Measurements from ENCODE around the gene TAOK2. TPM values are rescaled to one million over a fixed set of nuclear protein-coding genes. Genes with fewer than 3 reads are reported as not detected.

TAOK2 gene
- total and polyA plus RNA-seq, 5 donors from 2014 or later, result 2.1 to 30.0 (median 3.0) TPM

DNA sequence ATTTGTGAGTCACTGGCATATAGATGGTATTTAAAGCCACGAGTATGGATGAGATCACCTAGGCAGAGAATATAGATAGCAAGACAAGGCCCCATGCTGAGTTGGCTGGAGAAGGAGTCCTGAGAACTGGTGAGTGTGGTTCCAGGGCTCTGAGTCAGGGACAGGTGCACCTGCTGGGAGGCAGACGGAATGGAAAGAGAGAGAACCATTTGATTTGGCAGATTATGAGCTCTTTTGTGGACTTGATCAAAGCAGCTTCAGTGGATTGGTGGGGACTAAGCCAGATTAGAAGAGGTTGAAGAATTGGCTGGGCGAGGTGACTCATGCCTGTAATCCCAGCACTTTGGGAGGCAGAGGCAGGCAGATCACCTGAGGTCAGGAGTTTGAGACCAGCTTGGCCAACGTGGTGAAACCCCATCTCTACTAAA lies 45.1 kb downstream of the TAOK2 start:
- ATAC-seq (ENCODE audit: low read depth in 2 of 2), result no peak
- H3K27me3 Mint-ChIP-seq, result peaks cover 30% of the 10 kb centered on the region
- no peak overlapping the region for H3K27ac ChIP-seq (ENCODE audit: insufficient read depth, low read length, poor library complexity, severe bottlenecking)
- H3K27me3 ChIP-seq (ENCODE audit: control insufficient read depth, insufficient read depth, low read length), result no peaks in the 10 kb centered on the region
- peaks cover 12% of the 10 kb centered on the region for H3K4me1 ChIP-seq (ENCODE audit: control insufficient read depth, insufficient read depth, low read length, poor library complexity, severe bottlenecking)
- peaks cover 0 to 2% (median 0%) of the 10 kb centered on the region in 7 donors for H3K9me3 Mint-ChIP-seq
- no peak for DNase-seq
- no peaks in the 10 kb centered on the region for H3K9me3 ChIP-seq (ENCODE audit: control insufficient read depth in 2 of 2, low read length in 2 of 2)
- peak overlapping the region in 1 of 4 donors; percentile 1 for H3K4me3 Mint-ChIP-seq
- no peak overlapping the region for H3K4me3 ChIP-seq (ENCODE audit: low read depth, low read length)
- no peak overlapping the region for H3K27ac Mint-ChIP-seq
- H3K36me3 Mint-ChIP-seq, result no peaks in the 10 kb centered on the region
- peaks cover 0 to 17% (median 6%) of the 10 kb centered on the region in 4 donors for H3K4me1 Mint-ChIP-seq
- H3K36me3 ChIP-seq (ENCODE audit: control insufficient read depth, insufficient read depth, low read length), result no peaks in the 10 kb centered on the region

DNA sequence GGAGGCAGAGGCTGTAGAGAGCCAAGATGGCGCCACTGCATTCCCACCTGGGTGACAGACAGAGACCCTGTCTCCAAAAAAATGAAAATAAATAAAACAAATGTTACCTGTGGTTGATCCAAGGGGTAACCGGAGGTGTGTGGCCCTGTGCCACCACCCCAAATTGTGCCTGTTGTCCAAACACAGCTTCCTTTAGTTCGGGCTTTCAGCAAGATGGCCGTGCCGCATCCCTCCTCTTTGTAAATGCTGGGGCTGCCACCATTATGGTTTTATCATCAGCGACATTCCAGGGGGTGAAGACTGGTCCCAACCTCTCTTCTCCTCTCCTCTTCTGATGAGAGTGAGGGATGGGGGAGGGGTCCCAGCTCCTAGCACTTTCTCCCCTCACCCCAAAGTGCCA lies 49.2 kb downstream of the TAOK2 start, which contains the start of gene C16orf92:
TSS of gene C16orf92 (plus strand) at position 312 of the 400 bp plus-strand sequence. CDS start 143 bp downstream, outside the sequence.
- Histone ChIP-seq H3K27ac (ENCODE audit: insufficient read depth, low read length, poor library complexity, severe bottlenecking) (no peak within 1 kb of the TSS), H3K27me3 (ENCODE audit: control insufficient read depth, insufficient read depth, low read length) (no peaks in the 10 kb centered on the region)
- peak within 1 kb of the TSS in 2 of 4 donors; percentile 56 to 57 for H3K4me3 Mint-ChIP-seq

GRCh38 chr16:30023586-30023985 lies 49.9 kb downstream of the TAOK2 start:
- peaks cover 50% of the 10 kb centered on the region for H3K27me3 Mint-ChIP-seq

More for the DNA sequence above, 49.2 kb downstream of the TAOK2 start, which contains the start of gene C16orf92:
- Histone ChIP-seq H3K36me3 (ENCODE audit: control insufficient read depth, insufficient read depth, low read length) (no peaks in the 10 kb centered on the region), H3K9me3 (ENCODE audit: control insufficient read depth in 2 of 2, low read length in 2 of 2) (no peaks in the 10 kb centered on the region), H3K4me1 (ENCODE audit: control insufficient read depth, insufficient read depth, low read length, poor library complexity, severe bottlenecking) (peaks cover 12% of the 10 kb centered on the region), H3K4me3 (ENCODE audit: low read depth, low read length) (no peak within 1 kb of the TSS)
- DNase-seq (no peak), ATAC-seq (ENCODE audit: low read depth in 2 of 2) (no peak)
- H3K27ac Mint-ChIP-seq, result no peak within 1 kb of the TSS
- peaks cover 0 to 18% (median 8%) of the 10 kb centered on the region in 4 donors for H3K4me1 Mint-ChIP-seq
- peaks cover 0 to 2% (median 0%) of the 10 kb centered on the region in 7 donors for H3K9me3 Mint-ChIP-seq
- peaks cover 45% of the 10 kb centered on the region for H3K27me3 Mint-ChIP-seq
- H3K36me3 Mint-ChIP-seq, result no peaks in the 10 kb centered on the region

DNA sequence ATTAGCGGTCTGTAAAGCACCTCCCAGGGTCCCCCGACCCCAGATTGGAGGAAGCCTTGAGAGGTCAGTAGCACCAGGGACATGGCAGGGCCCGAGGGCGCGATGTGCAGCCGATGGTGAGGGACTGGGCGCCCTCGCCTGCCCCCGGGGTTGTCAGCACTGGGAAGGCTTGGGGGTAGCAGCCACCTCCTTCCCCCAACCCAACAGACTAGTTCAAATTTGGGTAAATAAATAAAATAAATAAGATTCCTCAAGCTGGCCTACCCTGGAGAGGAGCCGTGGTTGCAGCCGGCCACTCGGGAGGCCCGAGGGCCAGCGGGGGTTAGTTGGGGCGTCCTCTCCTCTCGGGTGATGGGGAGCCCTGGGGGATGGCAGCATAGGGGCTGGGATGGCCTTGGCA lies 50.8 kb downstream of the TAOK2 start:
- Mint-ChIP-seq H3K4me1 (peaks cover 0 to 15% (median 8%) of the 10 kb centered on the region in 4 donors), H3K27ac (no peak overlapping the region), H3K36me3 (no peaks in the 10 kb centered on the region), H3K27me3 (peaks cover 53% of the 10 kb centered on the region), H3K4me3 (peak overlapping the region in 1 of 4 donors; percentile 56), H3K9me3 (peaks cover 0 to 1% (median 0%) of the 10 kb centered on the region in 7 donors)
- Histone ChIP-seq H3K4me1 (ENCODE audit: control insufficient read depth, insufficient read depth, low read length, poor library complexity, severe bottlenecking) (peaks cover 12% of the 10 kb centered on the region), H3K4me3 (ENCODE audit: low read depth, low read length) (no peak overlapping the region), H3K9me3 (ENCODE audit: control insufficient read depth in 2 of 2, low read length in 2 of 2) (no peaks in the 10 kb centered on the region), H3K27ac (ENCODE audit: insufficient read depth, low read length, poor library complexity, severe bottlenecking) (no peak overlapping the region), H3K27me3 (ENCODE audit: control insufficient read depth, insufficient read depth, low read length) (no peaks in the 10 kb centered on the region), H3K36me3 (ENCODE audit: control insufficient read depth, insufficient read depth, low read length) (no peaks in the 10 kb centered on the region)
- DNase-seq (no peak), ATAC-seq (ENCODE audit: low read depth in 2 of 2) (no peak)

More at GRCh38 chr16:30023586-30023985, 49.9 kb downstream of the TAOK2 start:
- Histone ChIP-seq H3K27me3 (ENCODE audit: control insufficient read depth, insufficient read depth, low read length) (no peaks in the 10 kb centered on the region), H3K4me1 (ENCODE audit: control insufficient read depth, insufficient read depth, low read length, poor library complexity, severe bottlenecking) (peaks cover 12% of the 10 kb centered on the region), H3K36me3 (ENCODE audit: control insufficient read depth, insufficient read depth, low read length) (no peaks in the 10 kb centered on the region), H3K9me3 (ENCODE audit: control insufficient read depth in 2 of 2, low read length in 2 of 2) (no peaks in the 10 kb centered on the region), H3K27ac (ENCODE audit: insufficient read depth, low read length, poor library complexity, severe bottlenecking) (no peak overlapping the region), H3K4me3 (ENCODE audit: low read depth, low read length) (no peak overlapping the region)
- DNase-seq (no peak), ATAC-seq (ENCODE audit: low read depth in 2 of 2) (no peak)
- H3K4me3 Mint-ChIP-seq, result peak overlapping the region in 1 of 4 donors; percentile 57
- no peaks in the 10 kb centered on the region for H3K36me3 Mint-ChIP-seq
- H3K4me1 Mint-ChIP-seq, result peaks cover 0 to 17% (median 8%) of the 10 kb centered on the region in 4 donors
- H3K9me3 Mint-ChIP-seq, result peaks cover 0 to 2% (median 0%) of the 10 kb centered on the region in 7 donors
- no peak overlapping the region for H3K27ac Mint-ChIP-seq

- no peaks in the 10 kb centered on the region for H3K36me3 Mint-ChIP-seq
- no peaks in the 10 kb centered on the region for H3K27me3 ChIP-seq (ENCODE audit: control insufficient read depth, insufficient read depth, low read length)
- no peaks in the 10 kb centered on the region for H3K36me3 ChIP-seq (ENCODE audit: control insufficient read depth, insufficient read depth, low read length)
- H3K4me3 Mint-ChIP-seq, result no peak overlapping the region
- no peak overlapping the region for H3K27ac Mint-ChIP-seq
- no peaks in the 10 kb centered on the region for H3K9me3 ChIP-seq (ENCODE audit: control insufficient read depth in 2 of 2, low read length in 2 of 2)
- H3K9me3 Mint-ChIP-seq, result peaks cover 0 to 1% (median 0%) of the 10 kb centered on the region in 7 donors
- peaks cover 0 to 20% (median 10%) of the 10 kb centered on the region in 4 donors for H3K4me1 Mint-ChIP-seq
- ATAC-seq (ENCODE audit: low read depth in 2 of 2) (no peak), DNase-seq (no peak)
- H3K27ac ChIP-seq (ENCODE audit: insufficient read depth, low read length, poor library complexity, severe bottlenecking), result no peak overlapping the region
- H3K4me3 ChIP-seq (ENCODE audit: low read depth, low read length), result no peak overlapping the region
- H3K4me1 ChIP-seq (ENCODE audit: control insufficient read depth, insufficient read depth, low read length, poor library complexity, severe bottlenecking), result peaks cover 13% of the 10 kb centered on the region
- peaks cover 60% of the 10 kb centered on the region for H3K27me3 Mint-ChIP-seq
Observed at GRCh38 chr16:30025156-30025555, 51.5 kb downstream of the TAOK2 start.

DNA sequence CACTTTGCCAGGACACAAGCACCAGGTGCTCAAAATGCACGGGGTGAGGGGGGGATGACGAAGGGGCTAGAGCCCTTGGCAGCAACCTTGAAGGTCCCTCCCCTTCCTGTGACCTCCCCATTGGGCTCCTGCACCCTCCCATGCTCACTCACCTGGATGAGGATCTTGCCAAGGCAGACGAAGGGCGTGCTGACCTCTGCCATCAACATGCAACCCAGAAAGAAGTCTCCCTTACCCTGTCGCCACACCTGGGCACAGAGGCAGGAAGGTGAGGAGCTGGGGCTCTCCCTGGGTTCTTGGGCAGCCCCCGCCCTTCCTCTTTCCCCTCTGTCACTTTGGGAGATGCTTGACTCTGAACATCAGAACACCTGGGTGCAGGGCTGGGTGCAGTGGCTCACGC lies 51.9 kb downstream of the TAOK2 start:
- peaks cover 0 to 19% (median 10%) of the 10 kb centered on the region in 4 donors for H3K4me1 Mint-ChIP-seq
- H3K27ac Mint-ChIP-seq, result no peak overlapping the region
- H3K27me3 ChIP-seq (ENCODE audit: control insufficient read depth, insufficient read depth, low read length), result no peaks in the 10 kb centered on the region
- no peak overlapping the region for H3K27ac ChIP-seq (ENCODE audit: insufficient read depth, low read length, poor library complexity, severe bottlenecking)
- H3K36me3 Mint-ChIP-seq, result no peaks in the 10 kb centered on the region
- H3K36me3 ChIP-seq (ENCODE audit: control insufficient read depth, insufficient read depth, low read length), result no peaks in the 10 kb centered on the region
- H3K27me3 Mint-ChIP-seq, result peaks cover 59% of the 10 kb centered on the region
- H3K9me3 ChIP-seq (ENCODE audit: control insufficient read depth in 2 of 2, low read length in 2 of 2), result no peaks in the 10 kb centered on the region
- ATAC-seq (ENCODE audit: low read depth in 2 of 2) (no peak), DNase-seq (no peak)
- H3K4me3 Mint-ChIP-seq, result no peak overlapping the region
- peaks cover 0 to 1% (median 0%) of the 10 kb centered on the region in 7 donors for H3K9me3 Mint-ChIP-seq
- peaks cover 17% of the 10 kb centered on the region for H3K4me1 ChIP-seq (ENCODE audit: control insufficient read depth, insufficient read depth, low read length, poor library complexity, severe bottlenecking)
- no peak overlapping the region for H3K4me3 ChIP-seq (ENCODE audit: low read depth, low read length)

- peaks cover 0 to 14% (median 6%) of the 10 kb centered on the region in 4 donors for H3K4me1 Mint-ChIP-seq
- no peaks in the 10 kb centered on the region for H3K36me3 ChIP-seq (ENCODE audit: control insufficient read depth, insufficient read depth, low read length)
- peaks cover 50% of the 10 kb centered on the region for H3K27me3 Mint-ChIP-seq
- peaks cover 0 to 1% (median 0%) of the 10 kb centered on the region in 7 donors for H3K9me3 Mint-ChIP-seq
- peaks cover 17% of the 10 kb centered on the region for H3K4me1 ChIP-seq (ENCODE audit: control insufficient read depth, insufficient read depth, low read length, poor library complexity, severe bottlenecking)
- DNase-seq (no peak), ATAC-seq (ENCODE audit: low read depth in 2 of 2) (no peak)
- no peaks in the 10 kb centered on the region for H3K36me3 Mint-ChIP-seq
- H3K9me3 ChIP-seq (ENCODE audit: control insufficient read depth in 2 of 2, low read length in 2 of 2), result no peaks in the 10 kb centered on the region
- H3K27ac Mint-ChIP-seq, result no peak overlapping the region
- no peak overlapping the region for H3K27ac ChIP-seq (ENCODE audit: insufficient read depth, low read length, poor library complexity, severe bottlenecking)
- H3K4me3 ChIP-seq (ENCODE audit: low read depth, low read length), result no peak overlapping the region
- H3K4me3 Mint-ChIP-seq, result no peak overlapping the region
- no peaks in the 10 kb centered on the region for H3K27me3 ChIP-seq (ENCODE audit: control insufficient read depth, insufficient read depth, low read length)
Observed at GRCh38 chr16:30026449-30026848, 52.8 kb downstream of the TAOK2 start.
